Brain microvascular endothelial cell (primary cell): ENCODE data around the gene QPCT.

Source experiments
- DNase-seq: peaks from one replicate; pipeline ENCODE4 v3.0.0-alpha.2; 2020
- H3K27ac ChIP-seq: fragments of 250-450 bp; sonication (Bioruptor Pico); 2 replicates; pipeline ENCODE4 v1.5.1; 2020; ENCODE audit warnings: mild to moderate bottlenecking, moderate library complexity
- H3K27me3 ChIP-seq: fragments of 250-450 bp; sonication (Bioruptor Pico); replicated peaks from 2 replicates; pipeline ENCODE4 v1.5.1; 2020; ENCODE audit warnings: mild to moderate bottlenecking
- H3K36me3 ChIP-seq: fragments of 250-450 bp; sonication (Bioruptor Pico); replicated peaks from 2 replicates; pipeline ENCODE4 v1.5.1; 2020; ENCODE audit warnings: mild to moderate bottlenecking
- H3K4me3 ChIP-seq: 2 replicates; pipeline ENCODE4 v1.5.1; 2011; ENCODE audit warnings: low read depth, mild to moderate bottlenecking, control low read depth, low read length, moderate library complexity
- in situ Hi-C: cut with HindIII; loops from 2 replicates; pipeline ENCODE4 v1.10.0; 2017; ENCODE audit warnings: low sequenced_read_pairs, low pct_ligation_motif_present
- TF ChIP-seq, protein P1 (sequence below): IDR thresholded peaks from 2 replicates; pipeline ENCODE4 v1.5.1; 2011; ENCODE audit warnings: low read depth, mild to moderate bottlenecking, moderate library complexity, low read length, control low read depth, inconsistent platforms; ENCODE audit errors: missing control alignments

QPCT gene

GRCh38 chr2:37392428-37392827, 48.0 kb downstream of the QPCT start:
- no peak overlapping the region for H3K27ac ChIP-seq
- DNase-seq = no peak
- in situ Hi-C loops = no loop called here
- TF ChIP-seq, protein P1, sequence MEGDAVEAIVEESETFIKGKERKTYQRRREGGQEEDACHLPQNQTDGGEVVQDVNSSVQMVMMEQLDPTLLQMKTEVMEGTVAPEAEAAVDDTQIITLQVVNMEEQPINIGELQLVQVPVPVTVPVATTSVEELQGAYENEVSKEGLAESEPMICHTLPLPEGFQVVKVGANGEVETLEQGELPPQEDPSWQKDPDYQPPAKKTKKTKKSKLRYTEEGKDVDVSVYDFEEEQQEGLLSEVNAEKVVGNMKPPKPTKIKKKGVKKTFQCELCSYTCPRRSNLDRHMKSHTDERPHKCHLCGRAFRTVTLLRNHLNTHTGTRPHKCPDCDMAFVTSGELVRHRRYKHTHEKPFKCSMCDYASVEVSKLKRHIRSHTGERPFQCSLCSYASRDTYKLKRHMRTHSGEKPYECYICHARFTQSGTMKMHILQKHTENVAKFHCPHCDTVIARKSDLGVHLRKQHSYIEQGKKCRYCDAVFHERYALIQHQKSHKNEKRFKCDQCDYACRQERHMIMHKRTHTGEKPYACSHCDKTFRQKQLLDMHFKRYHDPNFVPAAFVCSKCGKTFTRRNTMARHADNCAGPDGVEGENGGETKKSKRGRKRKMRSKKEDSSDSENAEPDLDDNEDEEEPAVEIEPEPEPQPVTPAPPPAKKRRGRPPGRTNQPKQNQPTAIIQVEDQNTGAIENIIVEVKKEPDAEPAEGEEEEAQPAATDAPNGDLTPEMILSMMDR = no peak
- no peaks in the 10 kb centered on the region for H3K36me3 ChIP-seq
- H3K27me3 ChIP-seq = no peaks in the 10 kb centered on the region
- H3K4me3 ChIP-seq = no peak overlapping the region

DNA sequence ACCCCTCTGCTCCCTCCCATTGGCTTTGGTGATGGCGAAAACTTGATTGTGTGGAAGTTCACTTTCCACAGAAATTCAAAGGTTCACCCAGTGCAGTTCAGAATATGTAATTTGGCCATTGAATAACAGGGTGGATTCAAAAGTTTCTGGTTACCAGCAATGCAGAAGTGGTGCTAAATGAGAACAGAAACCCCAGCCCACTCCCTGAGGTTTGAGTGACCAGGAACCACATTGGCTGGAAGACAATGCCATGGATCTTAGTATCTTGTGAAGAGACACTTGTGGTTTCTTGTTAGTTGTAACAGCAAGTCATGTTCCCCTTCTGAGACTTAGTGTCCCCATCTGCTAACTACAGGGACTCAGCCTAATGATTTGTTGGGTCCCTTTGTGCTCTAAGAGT, 49.8 kb downstream of the QPCT start:
- in situ Hi-C loops = no loop called here
- TF ChIP-seq, protein P1 = no peak
- Histone ChIP-seq H3K27me3 (no peaks in the 10 kb centered on the region), H3K36me3 (no peaks in the 10 kb centered on the region), H3K27ac (no peak overlapping the region), H3K4me3 (no peak overlapping the region)
- DNase-seq = no peak

GRCh38 chr2:37394796-37395555, 50.5 kb downstream of the QPCT start:
- no peak overlapping the region for H3K4me3 ChIP-seq
- no peaks in the 10 kb centered on the region for H3K27me3 ChIP-seq
- TF ChIP-seq, protein P1 = no peak
- no peak for DNase-seq
- in situ Hi-C loops = no loop called here
- H3K36me3 ChIP-seq = no peaks in the 10 kb centered on the region
- H3K27ac ChIP-seq = no peak overlapping the region

DNA sequence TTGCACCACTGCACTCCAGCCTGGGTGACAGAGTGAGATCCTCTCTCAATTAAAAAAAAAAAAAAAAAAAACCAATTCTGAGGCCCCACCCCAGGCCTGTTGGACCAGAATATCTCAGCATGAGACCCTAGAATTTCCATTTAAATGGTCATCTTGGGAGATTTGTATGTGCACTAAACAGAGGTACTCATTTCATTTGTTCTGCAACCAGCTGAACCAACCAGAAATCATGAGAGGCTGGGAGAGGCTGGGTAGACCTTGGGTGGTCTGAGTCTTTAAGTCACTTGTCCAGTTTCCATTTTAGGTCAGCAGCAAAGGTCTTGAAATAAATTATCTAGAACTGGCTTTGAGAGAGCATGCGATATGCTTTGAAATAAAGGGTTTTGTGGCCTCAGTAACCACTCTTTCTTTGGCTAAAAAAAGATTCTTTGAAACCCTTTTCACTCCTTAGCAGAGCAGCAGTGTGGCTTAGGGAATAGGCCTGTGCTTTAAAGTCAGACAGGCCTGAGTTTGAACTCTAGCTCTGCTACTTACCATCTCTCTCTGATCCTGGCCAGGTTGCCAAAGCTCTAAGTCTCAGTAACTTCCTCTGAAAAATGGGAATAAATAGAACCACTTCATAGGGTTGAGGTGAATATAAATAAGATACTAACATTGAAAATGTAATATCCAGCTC, 52.6 kb downstream of the QPCT start:
- Histone ChIP-seq H3K27me3 (no peaks in the 10 kb centered on the region), H3K27ac (no peak overlapping the region), H3K4me3 (no peak overlapping the region), H3K36me3 (no peaks in the 10 kb centered on the region)
- in situ Hi-C loops = no loop called here
- TF ChIP-seq, protein P1 = no peak
- DNase-seq = no peak

DNA sequence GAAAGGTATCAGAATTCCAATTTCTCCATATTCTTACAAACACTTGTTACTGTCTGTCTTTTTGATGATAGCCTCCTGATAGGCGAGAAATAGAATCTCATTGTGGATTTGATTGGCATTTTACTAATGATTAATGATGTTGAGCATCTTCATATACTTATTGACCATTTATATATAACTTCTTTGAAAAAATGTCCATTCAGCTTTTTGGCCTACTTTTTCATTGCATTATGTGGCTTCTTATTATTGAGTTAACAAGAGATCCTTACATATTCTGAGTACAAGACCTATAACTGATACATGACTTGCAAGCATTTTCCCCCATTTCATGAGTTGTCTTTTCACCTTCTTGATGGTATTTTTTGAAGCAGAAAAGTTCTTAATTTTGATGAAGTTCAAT, 54.6 kb downstream of the QPCT start:
- in situ Hi-C loops = no loop called here
- H3K27ac ChIP-seq = no peak overlapping the region
- TF ChIP-seq, protein P1 = no peak
- H3K27me3 ChIP-seq = no peaks in the 10 kb centered on the region
- DNase-seq = no peak
- H3K36me3 ChIP-seq = no peaks in the 10 kb centered on the region
- no peak overlapping the region for H3K4me3 ChIP-seq

GRCh38 chr2:37400041-37400440, 55.6 kb downstream of the QPCT start:
- Histone ChIP-seq H3K27ac (no peak overlapping the region), H3K4me3 (no peak overlapping the region), H3K27me3 (no peaks in the 10 kb centered on the region), H3K36me3 (no peaks in the 10 kb centered on the region)
- no peak for DNase-seq
- in situ Hi-C loops = loop anchor here (25.0 kb wide), 1 partner anchor 462 kb away; no protein-coding TSS in a partner anchor
- TF ChIP-seq, protein P1 = no peak
